ENCODE data around the gene MYO1E. TPM values are rescaled to one million over a fixed set of nuclear protein-coding genes. Genes with fewer than 3 reads are reported as not detected.

The MYO1E gene
- total RNA-seq, 1 experiment from 2014 or later: 34.0 TPM

DNA sequence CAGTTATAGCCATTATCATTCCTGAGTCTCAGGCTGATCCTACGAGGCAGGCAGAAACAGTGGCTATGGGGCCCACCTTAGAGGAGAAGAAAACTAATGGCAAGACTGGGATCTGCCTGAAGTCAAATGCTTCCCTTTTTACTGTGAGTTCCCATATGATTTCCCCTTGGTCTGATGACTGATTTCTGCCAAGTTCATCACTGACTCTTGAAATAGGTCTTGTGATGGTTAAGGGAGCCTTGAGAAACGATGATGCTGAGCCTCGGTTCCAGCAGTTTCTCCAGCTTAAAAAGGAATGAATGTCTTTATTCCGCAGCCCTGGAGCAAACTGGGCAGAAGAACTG, 195.4 kb downstream of the MYO1E start:
- DNase-seq: no peak
- H3K4me3 ChIP-seq (ENCODE audit: insufficient read depth, low read depth, low read length): no peak overlapping the region
- peaks cover 7% of the 10 kb centered on the region for H3K36me3 ChIP-seq (replicated peaks; ENCODE audit: control insufficient read depth, insufficient read depth, low read length)
- H3K27me3 ChIP-seq (ENCODE audit: control insufficient read depth, insufficient read depth, low read length): no peaks in the 10 kb centered on the region

DNA sequence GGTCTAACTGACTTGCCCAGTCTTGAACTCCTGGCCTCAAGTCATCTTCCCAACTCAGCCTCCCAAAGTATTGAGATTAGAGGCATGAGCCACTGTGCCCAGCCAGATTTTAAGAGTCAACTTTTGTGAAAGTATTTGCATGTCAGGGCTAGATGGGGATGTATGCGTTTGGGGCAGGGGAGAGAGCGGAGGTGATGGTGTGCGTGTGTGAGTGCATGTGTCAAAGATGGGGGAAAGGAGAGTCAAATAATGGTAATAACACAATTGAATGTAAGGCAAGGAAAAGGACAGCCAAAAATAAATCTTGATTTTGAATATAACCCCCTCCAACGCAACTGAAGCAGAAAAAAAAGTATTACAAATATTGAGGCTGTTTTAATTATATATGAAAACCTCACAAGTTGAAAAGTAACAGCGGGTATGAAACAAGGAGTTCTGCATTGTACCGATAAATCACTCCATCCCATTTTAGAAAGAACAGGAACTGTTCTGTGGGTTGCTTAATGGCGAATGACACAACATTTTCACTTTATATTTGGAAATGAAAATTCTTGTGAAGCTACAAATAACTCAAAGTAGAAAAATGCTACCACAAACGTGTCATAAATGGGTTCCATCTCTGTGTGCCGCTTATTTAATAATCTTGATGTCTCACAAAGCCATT, 195.9 kb downstream of the MYO1E start:
- Histone ChIP-seq H3K27me3 (ENCODE audit: control insufficient read depth, insufficient read depth, low read length) (no peaks in the 10 kb centered on the region), H3K36me3 (replicated peaks; ENCODE audit: control insufficient read depth, insufficient read depth, low read length) (peaks cover 9% of the 10 kb centered on the region), H3K4me3 (ENCODE audit: insufficient read depth, low read depth, low read length) (no peak overlapping the region)
- DNase-seq: no peak

DNA sequence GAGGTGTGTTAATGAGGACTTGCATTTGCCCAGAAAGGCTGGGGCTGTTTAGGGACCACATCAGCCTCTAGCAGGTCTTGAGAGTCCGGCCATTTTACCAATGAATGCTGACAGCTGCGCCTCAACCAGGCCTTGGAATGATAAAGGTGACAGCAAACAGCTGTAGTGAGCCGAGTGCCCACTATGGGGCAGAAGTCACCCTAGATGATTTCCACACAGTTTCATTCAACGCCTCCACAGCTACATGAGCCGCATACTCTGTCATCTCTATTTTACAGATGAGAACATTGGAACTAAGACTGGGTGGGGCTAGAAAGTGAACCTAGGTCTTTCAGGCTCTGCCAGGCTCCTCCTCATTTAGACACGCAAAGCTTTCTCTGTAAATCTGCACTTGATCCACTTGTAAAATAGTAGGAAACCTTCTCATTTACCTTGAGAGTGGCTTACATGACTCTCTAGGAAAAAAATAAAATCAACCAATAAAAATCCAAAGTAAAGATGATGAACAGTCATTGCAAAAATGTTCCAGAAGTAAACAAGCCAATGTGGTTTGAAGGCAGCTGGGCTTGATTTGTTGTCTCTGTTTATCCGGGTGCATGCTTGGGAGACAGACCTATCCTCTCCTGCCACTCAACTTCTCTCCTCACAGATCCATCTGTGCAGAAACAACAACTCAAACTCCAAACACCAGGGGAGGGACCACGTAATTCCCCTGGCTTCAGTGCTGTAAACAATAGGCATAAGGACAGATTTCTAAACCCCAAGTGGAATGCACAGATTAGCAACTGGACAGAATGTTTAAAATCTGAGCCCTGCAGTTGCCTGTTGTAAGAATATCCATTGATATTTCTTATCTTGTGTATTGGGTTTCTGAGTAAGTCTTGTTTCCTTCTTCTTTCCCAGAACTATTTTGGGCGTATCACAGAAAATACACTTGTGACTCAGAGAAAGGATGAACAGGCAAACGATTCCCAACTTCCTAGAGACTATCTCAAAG, 197.5 kb downstream of the MYO1E start:
- DNase-seq: peak; percentile 80
- Histone ChIP-seq H3K36me3 (replicated peaks; ENCODE audit: control insufficient read depth, insufficient read depth, low read length) (peaks cover 17% of the 10 kb centered on the region), H3K27me3 (ENCODE audit: control insufficient read depth, insufficient read depth, low read length) (no peaks in the 10 kb centered on the region), H3K4me3 (ENCODE audit: insufficient read depth, low read depth, low read length) (no peak overlapping the region)

DNA sequence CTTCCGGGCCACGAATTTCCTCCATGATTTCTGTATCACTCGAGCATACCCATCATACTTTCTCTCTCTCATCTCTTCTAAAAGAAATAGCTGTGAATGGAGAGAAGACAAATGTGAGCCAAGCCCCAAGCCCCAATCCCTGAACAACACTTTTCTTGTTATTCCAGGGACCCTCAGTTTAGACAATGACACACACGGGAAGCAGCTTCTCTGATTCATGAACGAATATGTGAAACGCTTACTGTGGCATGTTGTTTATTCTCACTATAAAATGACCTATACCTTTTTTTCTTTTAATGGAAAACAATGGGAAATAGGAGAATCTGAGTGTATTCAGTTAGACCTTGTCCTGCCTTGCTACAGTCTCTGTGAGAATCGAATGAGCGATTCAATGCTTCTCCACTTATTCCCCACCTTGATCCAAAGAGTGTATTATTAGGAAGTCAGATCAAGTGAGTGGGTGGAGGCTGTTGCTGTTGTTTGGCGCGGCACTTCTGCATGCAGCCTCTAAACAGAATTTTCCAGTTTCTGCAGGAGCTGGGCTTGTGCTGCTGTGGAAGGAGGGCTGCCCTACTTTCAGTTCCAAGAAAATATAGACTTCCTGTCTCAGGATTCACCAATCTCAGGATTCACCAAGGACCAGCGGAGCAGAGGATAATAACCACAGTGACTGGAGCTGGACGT, 198.4 kb downstream of the MYO1E start:
- no peak overlapping the region for H3K4me3 ChIP-seq (ENCODE audit: insufficient read depth, low read depth, low read length)

DNA sequence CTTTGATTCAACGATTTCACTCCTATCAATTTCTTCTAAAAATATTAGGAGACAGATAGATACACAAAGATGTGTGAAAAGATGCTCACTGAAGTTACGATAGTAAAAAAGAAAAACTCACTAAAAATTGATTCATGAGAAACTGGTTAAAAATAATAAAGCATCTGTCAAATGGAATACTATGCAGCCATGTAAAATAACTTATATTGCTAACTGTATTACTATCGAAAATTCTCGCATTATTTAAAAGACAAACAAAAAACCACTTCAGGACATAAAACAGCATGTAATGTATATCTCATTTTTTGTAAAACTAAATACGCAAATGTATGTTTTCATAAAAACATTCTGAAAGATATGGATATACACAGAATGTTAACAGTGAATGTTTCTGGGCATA, 199.5 kb downstream of the MYO1E start:
- peaks cover 15% of the 10 kb centered on the region for H3K36me3 ChIP-seq (replicated peaks; ENCODE audit: control insufficient read depth, insufficient read depth, low read length)
- DNase-seq: no peak
- H3K4me3 ChIP-seq (ENCODE audit: insufficient read depth, low read depth, low read length): no peak overlapping the region
- H3K27me3 ChIP-seq (ENCODE audit: control insufficient read depth, insufficient read depth, low read length): no peaks in the 10 kb centered on the region

More for the DNA sequence above, 198.4 kb downstream of the MYO1E start:
- H3K27me3 ChIP-seq (ENCODE audit: control insufficient read depth, insufficient read depth, low read length): no peaks in the 10 kb centered on the region
- H3K36me3 ChIP-seq (replicated peaks; ENCODE audit: control insufficient read depth, insufficient read depth, low read length): peaks cover 17% of the 10 kb centered on the region
- DNase-seq: no peak

DNA sequence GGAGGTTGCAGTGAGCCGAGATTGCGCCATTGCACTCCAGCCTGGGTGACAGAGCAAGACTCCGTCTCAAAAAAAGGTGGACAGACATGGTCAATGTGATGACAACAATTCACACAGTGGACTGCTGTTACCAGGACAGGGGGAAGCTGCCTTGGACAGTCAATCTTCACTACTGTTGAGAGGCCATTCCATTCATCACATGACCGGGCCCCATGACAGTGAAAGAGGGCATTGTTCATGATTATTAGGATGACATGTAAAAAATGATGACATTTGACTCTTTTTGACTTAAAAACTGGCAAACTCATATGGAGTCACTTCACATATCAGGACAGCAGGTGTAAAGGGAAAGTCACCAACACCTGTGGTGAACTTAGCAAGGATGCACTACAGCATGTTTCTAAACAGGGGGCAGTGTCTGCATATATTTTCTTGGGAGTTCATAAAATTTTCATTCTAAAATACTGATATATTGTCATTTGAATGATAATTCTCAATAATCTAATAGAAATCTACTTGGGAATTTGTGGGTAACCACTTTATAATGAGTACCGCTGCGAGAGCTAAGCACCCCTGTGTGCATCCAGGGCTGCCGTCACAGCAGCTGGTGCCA, 200.3 kb downstream of the MYO1E start:
- no peaks in the 10 kb centered on the region for H3K27me3 ChIP-seq (ENCODE audit: control insufficient read depth, insufficient read depth, low read length)
- peaks cover 15% of the 10 kb centered on the region for H3K36me3 ChIP-seq (replicated peaks; ENCODE audit: control insufficient read depth, insufficient read depth, low read length)
- DNase-seq: no peak
- H3K4me3 ChIP-seq (ENCODE audit: insufficient read depth, low read depth, low read length): no peak overlapping the region

DNA sequence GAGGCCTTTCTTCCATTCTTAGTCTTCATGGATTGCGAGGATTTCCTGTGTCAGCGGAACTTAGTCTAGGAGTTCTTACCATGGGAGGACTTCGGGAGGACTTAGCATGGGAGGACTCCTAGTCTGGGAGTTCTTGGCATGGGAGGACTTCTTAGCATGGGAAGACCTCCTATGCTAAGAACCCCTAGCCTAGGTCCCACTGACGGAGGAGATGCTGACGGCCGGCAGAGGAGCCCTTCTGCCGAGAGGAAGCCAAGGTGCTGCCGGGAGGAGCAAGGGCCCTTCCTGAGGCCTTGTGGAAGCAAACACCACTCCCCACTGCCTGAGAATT, 201.6 kb downstream of the MYO1E start:
- no peak for DNase-seq
- Histone ChIP-seq H3K4me3 (ENCODE audit: insufficient read depth, low read depth, low read length) (no peak overlapping the region), H3K36me3 (replicated peaks; ENCODE audit: control insufficient read depth, insufficient read depth, low read length) (peaks cover 15% of the 10 kb centered on the region), H3K27me3 (ENCODE audit: control insufficient read depth, insufficient read depth, low read length) (no peaks in the 10 kb centered on the region)

DNA sequence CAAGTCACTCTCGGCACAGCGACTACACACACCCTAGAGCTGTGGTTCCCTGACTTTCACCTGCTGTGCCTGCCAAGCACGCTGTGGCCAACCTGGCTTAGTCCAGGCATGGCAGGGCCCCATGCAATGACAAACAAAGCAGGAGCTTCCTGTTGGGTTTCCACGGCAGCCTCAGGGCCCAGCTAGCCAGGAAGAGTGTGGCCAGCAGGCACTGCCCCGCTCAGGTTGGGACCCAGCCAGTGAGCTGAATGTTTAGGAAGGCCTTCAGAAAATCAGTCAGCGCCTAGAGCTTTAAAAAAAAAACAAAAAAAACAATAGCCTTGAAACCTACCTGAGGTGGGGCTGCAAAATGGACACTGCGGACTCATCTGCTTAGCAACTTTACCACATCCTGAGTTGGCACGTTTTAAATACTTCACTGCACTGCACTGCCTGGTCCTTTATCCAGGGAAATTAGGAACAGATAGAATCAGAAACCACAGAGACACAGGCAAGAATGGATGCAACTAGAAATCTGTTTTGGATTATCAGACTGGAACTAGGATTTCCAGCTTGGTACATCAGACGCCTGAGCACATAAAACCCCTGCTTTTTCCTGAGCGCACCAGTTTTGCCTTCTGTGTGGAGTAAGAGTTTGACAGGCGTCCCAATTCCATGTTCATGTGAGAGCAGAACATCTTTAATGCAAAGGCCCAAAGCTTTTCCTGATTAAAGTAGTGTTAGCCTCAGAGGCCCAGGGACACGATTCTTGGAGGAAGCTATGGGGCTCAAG, 202.2 kb downstream of the MYO1E start:
- DNase-seq: peak; percentile 51
- peaks cover 15% of the 10 kb centered on the region for H3K36me3 ChIP-seq (replicated peaks; ENCODE audit: control insufficient read depth, insufficient read depth, low read length)
- no peaks in the 10 kb centered on the region for H3K27me3 ChIP-seq (ENCODE audit: control insufficient read depth, insufficient read depth, low read length)
- no peak overlapping the region for H3K4me3 ChIP-seq (ENCODE audit: insufficient read depth, low read depth, low read length)

DNA sequence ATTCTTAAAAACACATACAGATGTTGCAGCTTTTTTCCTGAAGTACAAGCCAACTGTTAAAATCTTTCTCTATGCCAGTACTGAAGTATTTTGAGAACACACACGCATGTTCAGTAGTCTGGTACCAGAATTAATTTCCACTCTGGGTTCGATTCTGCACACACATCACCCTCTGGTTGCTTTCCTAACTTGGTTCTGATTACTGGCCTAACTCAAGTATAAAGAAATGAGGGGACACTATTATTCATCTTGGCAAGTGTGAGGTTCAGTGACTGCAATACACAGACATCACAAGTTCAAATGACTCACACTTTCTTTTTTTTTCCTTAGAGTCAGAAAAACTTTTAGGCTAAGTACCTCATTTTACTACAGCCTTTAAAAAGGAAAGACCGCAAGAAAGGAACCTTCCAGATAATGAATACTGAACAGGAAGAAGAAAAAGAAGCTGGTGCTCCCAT, 203.4 kb downstream of the MYO1E start:
- DNase-seq: no peak
- peaks cover 14% of the 10 kb centered on the region for H3K36me3 ChIP-seq (replicated peaks; ENCODE audit: control insufficient read depth, insufficient read depth, low read length)
- H3K4me3 ChIP-seq (ENCODE audit: insufficient read depth, low read depth, low read length): no peak overlapping the region
- H3K27me3 ChIP-seq (ENCODE audit: control insufficient read depth, insufficient read depth, low read length): no peaks in the 10 kb centered on the region

DNA sequence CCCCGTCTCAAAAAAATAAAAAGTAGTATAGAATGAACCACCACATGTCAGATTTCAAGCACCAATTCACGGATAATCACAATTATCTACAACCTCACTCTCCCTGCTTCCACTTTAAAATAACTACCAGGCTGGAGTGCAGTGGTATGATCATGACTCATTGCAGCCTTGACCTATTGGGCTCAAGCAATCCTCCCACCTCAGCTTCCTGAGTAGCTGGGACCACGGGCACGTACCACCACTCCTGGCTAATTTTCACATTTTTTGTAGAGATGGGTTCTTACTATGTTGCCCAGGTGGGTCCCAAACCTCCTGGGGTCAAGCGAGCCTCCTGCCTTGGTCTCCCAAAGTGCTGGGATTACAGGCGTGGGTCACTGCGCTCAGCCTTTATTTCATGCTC, 204.1 kb downstream of the MYO1E start:
- H3K27me3 ChIP-seq (ENCODE audit: control insufficient read depth, insufficient read depth, low read length): no peaks in the 10 kb centered on the region
- peaks cover 13% of the 10 kb centered on the region for H3K36me3 ChIP-seq (replicated peaks; ENCODE audit: control insufficient read depth, insufficient read depth, low read length)
- H3K4me3 ChIP-seq (ENCODE audit: insufficient read depth, low read depth, low read length): no peak overlapping the region
- no peak for DNase-seq

DNA sequence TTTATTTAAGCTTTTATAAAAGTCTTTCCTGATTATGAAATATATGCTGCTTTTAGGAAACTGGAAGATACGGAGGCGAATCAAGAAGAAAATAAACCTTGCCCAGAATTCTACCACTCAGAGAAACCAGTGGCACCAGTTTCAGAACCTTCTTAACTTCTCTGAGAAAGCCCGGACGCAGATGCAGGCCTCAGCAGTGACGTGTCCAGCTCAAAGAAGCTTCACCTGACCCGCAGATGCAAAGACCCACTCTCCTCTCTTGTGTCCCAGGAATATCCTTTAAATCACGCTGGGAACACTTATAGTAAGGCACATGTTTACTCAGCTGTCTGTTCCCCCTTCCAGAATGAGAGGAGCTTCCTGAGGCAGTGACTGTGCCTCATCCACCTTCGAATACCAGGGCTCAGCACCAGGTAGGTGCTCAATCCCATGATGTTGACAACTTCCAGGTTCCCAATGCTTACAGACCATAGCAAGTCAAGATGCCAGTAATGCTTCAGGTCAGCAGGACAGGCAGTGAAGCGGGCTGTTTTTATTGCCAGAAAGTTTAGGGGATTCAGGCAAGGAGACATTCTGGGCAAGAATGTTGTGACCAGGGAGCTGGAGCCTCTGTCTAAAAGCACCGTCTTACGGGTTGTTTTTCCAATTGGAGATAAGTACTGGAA, 205.9 kb downstream of the MYO1E start:
- no peaks in the 10 kb centered on the region for H3K27me3 ChIP-seq (ENCODE audit: control insufficient read depth, insufficient read depth, low read length)
- DNase-seq: no peak
- H3K36me3 ChIP-seq (replicated peaks; ENCODE audit: control insufficient read depth, insufficient read depth, low read length): peaks cover 10% of the 10 kb centered on the region
- no peak overlapping the region for H3K4me3 ChIP-seq (ENCODE audit: insufficient read depth, low read depth, low read length)

DNA sequence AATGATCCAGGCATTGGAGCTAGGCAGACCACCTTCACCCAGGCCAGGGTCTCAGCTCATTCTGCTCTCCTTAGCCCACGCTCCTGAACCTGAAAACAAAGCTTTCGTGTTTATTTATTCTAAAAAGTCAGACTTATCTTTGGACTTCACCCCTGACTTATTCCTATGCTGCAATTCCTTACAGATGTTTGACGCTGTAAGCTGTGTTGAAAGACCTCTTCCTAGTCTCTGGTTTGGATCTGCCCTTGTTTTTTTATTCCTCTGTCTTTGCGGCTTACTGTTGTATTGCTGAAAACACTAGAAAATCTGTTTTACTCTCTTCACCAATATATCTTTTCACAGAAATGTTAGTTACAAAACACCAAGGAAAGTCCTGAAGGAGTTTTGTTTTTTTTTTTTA, 206.5 kb downstream of the MYO1E start:
- H3K36me3 ChIP-seq (replicated peaks; ENCODE audit: control insufficient read depth, insufficient read depth, low read length): peaks cover 8% of the 10 kb centered on the region
- H3K4me3 ChIP-seq (ENCODE audit: insufficient read depth, low read depth, low read length): no peak overlapping the region
- no peak for DNase-seq
- no peaks in the 10 kb centered on the region for H3K27me3 ChIP-seq (ENCODE audit: control insufficient read depth, insufficient read depth, low read length)

DNA sequence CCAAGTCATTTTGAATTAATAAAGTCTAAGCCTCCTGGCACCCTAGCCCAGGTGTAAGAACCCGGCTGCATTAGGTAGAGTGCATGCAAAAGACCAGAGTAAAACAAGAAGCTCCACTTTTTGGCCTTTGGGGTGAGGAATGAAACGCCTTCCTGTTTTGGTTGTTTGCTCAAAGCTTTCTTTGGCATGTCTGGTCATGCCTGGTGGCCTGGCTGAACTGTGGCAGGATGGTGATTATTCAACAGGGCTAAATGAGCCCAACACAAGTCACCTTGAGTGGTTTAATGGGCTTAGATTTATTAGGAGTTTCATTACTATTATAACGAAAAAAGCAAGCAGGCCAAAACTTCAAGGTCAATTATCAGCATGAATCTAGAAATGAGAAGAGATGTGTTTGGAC, 206.9 kb downstream of the MYO1E start:
- Histone ChIP-seq H3K27me3 (ENCODE audit: control insufficient read depth, insufficient read depth, low read length) (no peaks in the 10 kb centered on the region), H3K4me3 (ENCODE audit: insufficient read depth, low read depth, low read length) (no peak overlapping the region), H3K36me3 (replicated peaks; ENCODE audit: control insufficient read depth, insufficient read depth, low read length) (peaks cover 8% of the 10 kb centered on the region)
- DNase-seq: no peak
